Stimulated activated naive CD8-positive, alpha-beta T cell treated with anti-CD3 and anti-CD28 coated beads, Interleukin-15, Interleukin-2, amounts not matched to agents 100 ng/mL and 50 ng/mL, for 24 hours (primary cell): ENCODE data around the gene STK39.

ENCODE experiments used
- H3K27ac Mint-ChIP-seq: one replicate; pipeline ENCODE4 v1.8.0; 2021; ENCODE audit warnings: mild to moderate bottlenecking, mixed read lengths
- H3K27me3 Mint-ChIP-seq: one replicate; pipeline ENCODE4 v1.8.0; 2021; ENCODE audit warnings: mixed read lengths
- H3K36me3 Mint-ChIP-seq: one replicate; pipeline ENCODE4 v1.8.0; 2021; ENCODE audit warnings: low read depth, mixed read lengths
- H3K4me1 Mint-ChIP-seq: one replicate; pipeline ENCODE4 v1.8.0; 2021; ENCODE audit warnings: low read depth, mixed read lengths
- H3K4me3 Mint-ChIP-seq: one replicate; pipeline ENCODE4 v1.8.0; 2021; ENCODE audit warnings: mild to moderate bottlenecking, mixed read lengths
- H3K9me3 Mint-ChIP-seq: one replicate; pipeline ENCODE4 v1.8.0; 2021; ENCODE audit warnings: mixed read lengths

The STK39 gene

DNA sequence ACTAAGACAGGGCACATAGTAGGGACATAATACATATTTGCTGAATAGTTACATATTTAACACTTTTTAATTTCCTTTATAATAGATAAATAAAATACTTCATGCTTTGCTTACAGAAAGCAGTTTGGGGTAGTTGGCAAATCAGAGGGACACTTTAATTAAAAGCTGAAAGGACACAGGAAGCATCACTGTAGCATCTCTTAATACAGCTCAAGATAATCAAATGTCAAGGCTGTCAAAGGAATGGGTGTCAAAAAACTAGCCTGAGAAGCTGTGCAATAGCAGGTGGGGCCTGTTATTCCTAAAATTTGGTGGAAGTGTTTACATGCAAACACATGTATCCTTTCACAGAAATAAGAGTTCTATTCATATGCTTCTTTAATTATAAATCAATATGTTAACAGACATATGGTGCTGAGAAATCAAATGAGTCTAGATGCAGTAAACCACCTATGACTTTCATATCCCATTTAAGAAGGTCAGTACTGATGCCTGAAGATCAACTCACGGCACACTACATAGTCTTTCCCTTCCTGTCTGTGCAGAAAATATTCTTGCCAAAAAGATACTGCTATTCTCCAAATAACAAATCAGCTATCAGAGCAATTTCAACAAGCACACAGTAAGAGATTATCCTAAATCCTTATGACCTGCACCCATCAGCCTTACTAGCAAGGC is 174.6 kb downstream of the STK39 start:
- H3K9me3 Mint-ChIP-seq: no peaks in the 10 kb centered on the region
- H3K4me1 Mint-ChIP-seq: no peaks in the 10 kb centered on the region
- H3K36me3 Mint-ChIP-seq: peaks cover 50% of the 10 kb centered on the region
- no peaks in the 10 kb centered on the region for H3K27me3 Mint-ChIP-seq
- no peak overlapping the region for H3K4me3 Mint-ChIP-seq
- no peak overlapping the region for H3K27ac Mint-ChIP-seq

DNA sequence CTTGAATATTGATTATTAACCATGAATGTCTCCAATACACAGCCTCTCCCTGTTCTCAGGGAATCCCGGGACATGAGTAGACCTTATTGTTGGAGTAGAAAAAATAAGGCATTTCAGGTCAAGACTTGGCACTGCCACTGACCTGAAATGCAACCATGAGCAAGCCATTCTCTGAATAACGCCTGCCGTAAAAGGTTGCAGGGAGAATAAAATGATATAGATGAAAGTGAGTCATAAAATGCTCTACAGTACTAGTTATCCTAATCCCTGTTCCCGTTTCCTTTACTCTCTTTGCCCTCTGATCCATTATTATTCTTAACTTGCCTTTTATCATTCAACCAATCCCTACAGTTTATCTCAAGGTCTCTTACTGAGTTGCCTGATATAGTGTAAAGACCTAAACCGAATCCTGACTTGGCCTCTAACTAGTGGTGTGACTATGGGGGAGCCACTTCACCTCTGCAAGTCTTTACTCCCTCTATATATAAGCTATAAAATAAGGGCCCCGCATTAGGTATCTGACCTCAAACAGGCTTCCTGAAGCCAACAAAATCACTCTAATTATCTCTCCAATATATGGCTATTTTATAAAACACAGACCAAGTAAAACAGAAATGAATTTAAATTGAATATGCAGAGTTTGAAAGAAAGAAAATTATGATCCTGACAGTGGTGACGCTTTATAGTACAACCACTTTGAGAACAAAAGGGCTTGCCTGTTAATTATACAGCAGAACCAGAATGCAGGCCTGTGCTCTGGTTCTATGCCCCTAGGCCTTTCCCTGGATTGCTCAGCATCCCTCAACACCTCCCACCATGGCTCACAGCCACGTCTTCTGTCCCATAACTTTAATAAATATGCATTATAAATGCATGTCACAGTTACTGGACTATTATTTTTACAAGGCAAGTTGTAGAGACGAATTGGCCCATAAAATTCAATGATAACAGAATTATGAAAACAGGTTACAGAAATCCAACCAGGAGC is 183.1 kb downstream of the STK39 start:
- peaks cover 70% of the 10 kb centered on the region for H3K36me3 Mint-ChIP-seq
- H3K27ac Mint-ChIP-seq: no peak overlapping the region
- no peaks in the 10 kb centered on the region for H3K27me3 Mint-ChIP-seq
- no peaks in the 10 kb centered on the region for H3K4me1 Mint-ChIP-seq
- H3K9me3 Mint-ChIP-seq: no peaks in the 10 kb centered on the region
- H3K4me3 Mint-ChIP-seq: no peak overlapping the region

DNA sequence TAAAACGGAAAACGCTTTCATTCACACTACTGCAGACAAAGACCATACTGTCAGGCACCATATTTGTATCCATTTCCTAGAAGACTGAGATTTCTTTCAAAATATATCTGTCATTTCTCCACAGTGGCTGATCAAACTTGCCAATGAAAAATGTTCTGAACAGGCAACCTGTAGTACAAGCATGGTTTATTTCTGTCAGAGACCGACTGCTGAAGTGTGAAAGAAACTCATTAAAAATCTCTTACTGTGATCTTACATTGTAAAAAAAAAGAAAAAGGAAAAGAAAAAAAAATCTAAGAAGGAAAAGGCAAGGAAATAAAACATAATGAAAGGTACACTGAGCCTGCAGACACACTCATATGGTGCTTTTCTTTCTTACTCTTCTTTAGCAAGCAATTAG is 184.5 kb downstream of the STK39 start:
- no peak overlapping the region for H3K27ac Mint-ChIP-seq
- H3K4me3 Mint-ChIP-seq: no peak overlapping the region
- H3K27me3 Mint-ChIP-seq: no peaks in the 10 kb centered on the region
- no peaks in the 10 kb centered on the region for H3K4me1 Mint-ChIP-seq
- no peaks in the 10 kb centered on the region for H3K9me3 Mint-ChIP-seq
- peaks cover 64% of the 10 kb centered on the region for H3K36me3 Mint-ChIP-seq

DNA sequence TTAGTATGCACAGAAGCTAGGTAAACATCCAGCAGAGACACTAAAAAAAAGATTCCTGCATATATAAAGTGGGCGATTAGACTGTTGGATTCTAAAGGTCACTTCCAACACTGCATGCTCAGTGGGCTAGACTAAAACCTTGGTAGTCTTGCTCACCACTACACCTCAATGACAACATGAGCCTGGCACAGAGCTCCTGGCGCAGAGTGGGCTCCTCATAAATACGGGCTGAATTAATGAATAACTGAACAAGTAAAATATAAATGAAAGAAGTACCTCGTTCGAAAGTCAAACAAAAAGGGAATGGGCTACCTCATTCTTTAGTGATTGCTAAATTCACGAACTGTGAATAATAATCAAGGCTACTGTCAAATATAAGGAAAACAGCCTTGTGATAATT is 185.3 kb downstream of the STK39 start:
- H3K36me3 Mint-ChIP-seq: peaks cover 56% of the 10 kb centered on the region
- no peak overlapping the region for H3K4me3 Mint-ChIP-seq
- no peaks in the 10 kb centered on the region for H3K4me1 Mint-ChIP-seq
- no peaks in the 10 kb centered on the region for H3K27me3 Mint-ChIP-seq
- H3K27ac Mint-ChIP-seq: no peak overlapping the region
- no peaks in the 10 kb centered on the region for H3K9me3 Mint-ChIP-seq

DNA sequence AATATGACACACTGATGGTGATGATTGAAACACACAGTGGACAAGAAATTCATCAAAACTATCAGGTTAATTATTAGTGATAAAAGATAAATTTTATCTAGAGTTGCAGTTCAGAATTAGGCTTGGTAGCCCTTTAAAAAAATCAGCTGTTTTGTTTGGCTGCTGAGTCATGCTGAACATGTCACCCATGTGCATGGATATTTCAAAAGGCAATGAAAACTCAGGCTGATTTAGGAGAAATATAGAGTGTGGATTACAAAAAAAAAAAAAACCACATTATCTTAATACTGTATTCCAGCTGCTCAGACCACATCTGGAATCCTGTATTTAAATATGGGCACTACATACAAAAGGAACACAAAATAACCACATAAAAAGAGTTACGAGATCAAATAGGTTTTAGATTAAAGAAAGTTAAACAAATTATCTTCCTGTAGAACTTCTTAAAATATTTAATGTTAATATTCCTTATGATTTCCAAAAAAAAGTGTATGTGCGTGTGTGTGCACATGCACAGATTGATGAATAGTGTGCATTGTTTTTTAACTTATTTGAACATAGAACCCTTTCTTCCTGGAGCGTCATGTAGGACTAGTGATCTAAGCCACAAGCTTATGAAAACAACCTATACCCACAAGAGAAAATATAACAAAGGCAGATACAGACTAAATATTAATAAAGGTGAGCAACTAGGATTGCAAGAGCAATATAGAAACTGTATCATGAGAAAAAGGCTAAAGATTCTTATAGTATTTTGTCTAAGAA is 186.2 kb downstream of the STK39 start:
- peaks cover 50% of the 10 kb centered on the region for H3K36me3 Mint-ChIP-seq

DNA sequence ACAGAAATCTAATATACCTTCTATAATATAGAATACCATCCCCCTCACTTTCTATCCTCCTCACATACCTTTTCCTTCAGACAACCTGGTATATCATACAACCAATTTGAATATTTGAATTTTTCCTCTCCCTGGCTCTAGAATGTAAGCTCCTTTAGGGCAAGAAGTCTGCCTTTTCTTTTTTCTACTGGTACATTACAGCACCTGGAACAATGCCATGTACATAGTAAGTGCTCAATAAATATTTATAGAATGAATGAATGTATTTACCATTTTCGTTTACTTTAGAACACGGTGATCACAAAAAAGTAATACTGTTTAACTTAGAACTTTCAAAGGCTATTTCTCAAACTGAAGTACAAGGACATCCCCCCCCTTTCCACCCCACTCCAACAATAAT is 187.6 kb downstream of the STK39 start:
- Mint-ChIP-seq H3K9me3 (no peaks in the 10 kb centered on the region), H3K4me3 (no peak overlapping the region), H3K4me1 (no peaks in the 10 kb centered on the region), H3K27ac (no peak overlapping the region), H3K27me3 (no peaks in the 10 kb centered on the region), H3K36me3 (peaks cover 45% of the 10 kb centered on the region)

More for the DNA sequence above, 186.2 kb downstream of the STK39 start:
- Mint-ChIP-seq H3K4me3 (no peak overlapping the region), H3K4me1 (no peaks in the 10 kb centered on the region), H3K9me3 (no peaks in the 10 kb centered on the region), H3K27me3 (no peaks in the 10 kb centered on the region), H3K27ac (no peak overlapping the region)

DNA sequence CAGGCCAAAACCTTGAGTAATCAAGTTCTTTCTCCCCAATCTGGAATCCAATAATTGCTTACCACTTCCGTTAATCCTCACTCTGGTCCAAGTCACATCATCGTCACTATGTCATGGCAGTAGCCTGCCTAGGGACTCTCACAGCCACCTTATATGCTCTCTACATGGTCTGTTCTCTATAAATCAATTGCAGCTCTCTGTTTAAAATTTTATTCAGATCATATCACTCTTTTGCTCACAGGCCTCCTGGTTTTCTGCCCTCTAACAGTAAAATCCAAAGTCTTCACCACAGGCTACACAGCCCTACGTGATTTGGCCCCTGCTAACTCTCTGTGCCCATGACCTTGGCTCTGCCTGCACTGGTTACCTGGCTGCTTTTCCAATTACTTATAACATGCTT is 188.7 kb downstream of the STK39 start:
- no peak overlapping the region for H3K27ac Mint-ChIP-seq

DNA sequence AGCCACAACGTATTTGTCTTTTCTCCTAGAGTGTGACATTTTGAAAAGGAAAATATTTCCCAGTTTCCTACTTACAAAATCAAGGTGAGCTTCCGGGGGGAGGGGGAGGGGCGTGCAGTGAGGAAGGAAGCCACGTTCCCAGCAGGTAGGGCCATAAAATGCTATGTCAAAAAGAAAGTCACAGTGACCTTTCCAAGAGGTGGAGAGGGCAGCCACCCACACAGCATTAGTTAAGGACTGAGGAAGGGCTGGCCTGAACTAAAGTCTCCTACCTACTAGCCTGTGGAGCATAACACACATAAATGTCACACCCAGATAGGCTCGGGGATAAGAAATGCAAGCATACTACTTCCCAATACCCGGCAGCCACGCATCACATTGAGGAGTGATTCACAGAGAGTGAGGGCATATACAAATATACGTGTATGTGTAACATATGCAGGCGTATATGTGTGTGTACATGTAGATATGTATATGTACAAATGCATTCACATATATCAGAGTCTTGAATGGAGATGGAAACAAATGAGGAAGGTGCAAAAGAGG is 191.1 kb downstream of the STK39 start:
- H3K36me3 Mint-ChIP-seq: peaks cover 24% of the 10 kb centered on the region

More for the DNA sequence above, 188.7 kb downstream of the STK39 start:
- no peaks in the 10 kb centered on the region for H3K9me3 Mint-ChIP-seq
- H3K4me3 Mint-ChIP-seq: no peak overlapping the region
- H3K36me3 Mint-ChIP-seq: peaks cover 42% of the 10 kb centered on the region
- H3K4me1 Mint-ChIP-seq: no peaks in the 10 kb centered on the region
- no peaks in the 10 kb centered on the region for H3K27me3 Mint-ChIP-seq

DNA sequence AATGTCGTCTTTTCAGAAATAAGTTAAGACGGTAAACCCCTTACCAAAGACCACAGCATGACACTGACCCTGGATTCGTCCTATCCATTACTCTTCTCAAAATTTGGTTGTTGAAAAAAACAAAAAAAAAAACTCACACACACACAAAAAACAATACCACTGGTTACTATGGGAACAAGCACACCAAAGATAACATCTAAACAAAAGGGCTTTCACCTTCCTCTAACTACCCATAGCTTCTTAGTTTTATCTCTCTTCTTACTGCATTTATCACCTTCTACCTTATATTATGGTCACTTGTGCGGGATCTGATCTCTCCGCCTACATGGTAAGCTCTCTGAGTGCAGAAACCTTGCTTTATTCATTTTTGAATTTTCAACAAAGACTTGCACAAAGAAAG is 192.7 kb downstream of the STK39 start:
- H3K27me3 Mint-ChIP-seq: no peaks in the 10 kb centered on the region
- H3K4me1 Mint-ChIP-seq: no peaks in the 10 kb centered on the region
- H3K27ac Mint-ChIP-seq: no peak overlapping the region
- H3K4me3 Mint-ChIP-seq: no peak overlapping the region
- H3K36me3 Mint-ChIP-seq: peaks cover 13% of the 10 kb centered on the region
- H3K9me3 Mint-ChIP-seq: no peaks in the 10 kb centered on the region

More for the DNA sequence above, 191.1 kb downstream of the STK39 start:
- no peaks in the 10 kb centered on the region for H3K4me1 Mint-ChIP-seq
- H3K9me3 Mint-ChIP-seq: no peaks in the 10 kb centered on the region
- H3K27ac Mint-ChIP-seq: no peak overlapping the region
- H3K4me3 Mint-ChIP-seq: no peak overlapping the region
- no peaks in the 10 kb centered on the region for H3K27me3 Mint-ChIP-seq

DNA sequence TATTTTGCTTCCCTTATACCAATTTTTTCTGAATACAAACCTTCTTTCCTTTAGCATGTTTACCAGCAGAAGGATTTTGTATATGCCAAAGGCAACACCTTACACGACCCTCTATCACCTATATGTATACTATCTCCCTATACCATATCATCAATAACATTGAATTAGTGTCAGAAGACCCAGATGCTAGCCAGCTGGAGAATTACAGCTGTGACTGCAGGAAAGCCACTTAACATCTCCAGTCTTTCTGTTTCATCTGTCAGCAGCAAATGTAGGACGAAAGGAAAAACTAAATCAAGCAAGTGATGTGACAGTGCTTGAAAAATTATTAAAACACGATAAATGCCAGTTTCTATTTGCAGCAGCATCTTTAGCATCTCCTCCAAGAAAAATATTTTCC is 193.7 kb downstream of the STK39 start:
- Mint-ChIP-seq H3K9me3 (no peaks in the 10 kb centered on the region), H3K27ac (no peak overlapping the region), H3K4me1 (no peaks in the 10 kb centered on the region), H3K4me3 (no peak overlapping the region), H3K27me3 (no peaks in the 10 kb centered on the region), H3K36me3 (peaks cover 13% of the 10 kb centered on the region)

DNA sequence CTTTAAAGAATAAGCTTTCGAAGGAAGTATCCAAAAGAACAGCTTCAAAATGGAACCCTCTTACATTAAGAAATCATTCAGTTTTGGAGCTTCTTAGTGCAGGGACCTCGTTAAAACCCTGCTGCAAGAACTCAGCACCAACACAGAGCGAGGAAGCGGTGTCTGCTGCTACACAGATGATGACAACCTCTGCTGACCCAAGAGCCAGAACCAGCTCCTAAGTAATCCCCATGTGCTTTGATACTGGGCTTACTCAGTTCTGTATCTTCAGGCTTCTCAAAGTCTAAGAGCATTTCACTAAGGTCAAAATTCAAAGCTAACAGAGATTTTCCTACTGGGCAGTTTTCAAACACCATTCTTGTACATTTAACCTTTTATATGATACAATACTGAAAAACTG is 194.6 kb downstream of the STK39 start:
- Mint-ChIP-seq H3K9me3 (no peaks in the 10 kb centered on the region), H3K4me1 (no peaks in the 10 kb centered on the region), H3K27ac (no peak overlapping the region), H3K27me3 (no peaks in the 10 kb centered on the region), H3K36me3 (peaks cover 13% of the 10 kb centered on the region), H3K4me3 (no peak overlapping the region)

DNA sequence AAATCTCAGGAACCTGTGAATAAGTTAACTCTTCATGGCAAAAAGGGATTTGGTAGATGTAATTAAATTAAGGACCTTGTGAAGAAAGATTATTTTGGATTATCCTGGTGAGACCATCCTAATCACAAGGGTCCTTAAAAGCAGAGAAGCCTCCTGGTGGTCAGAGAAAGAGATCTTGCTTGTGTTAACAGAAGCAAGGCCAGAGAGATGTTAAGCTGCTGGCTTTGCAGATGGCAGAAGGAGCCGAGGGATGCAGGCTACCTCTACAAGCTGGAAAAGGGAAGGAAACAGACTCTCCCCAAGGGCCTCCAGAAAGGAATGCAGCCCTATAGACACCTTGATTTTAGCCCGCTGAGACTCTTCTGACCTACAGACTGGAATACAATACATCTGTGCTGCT is 197.0 kb downstream of the STK39 start:
- no peaks in the 10 kb centered on the region for H3K9me3 Mint-ChIP-seq
- no peaks in the 10 kb centered on the region for H3K4me1 Mint-ChIP-seq
- H3K27me3 Mint-ChIP-seq: no peaks in the 10 kb centered on the region
- H3K4me3 Mint-ChIP-seq: no peak overlapping the region
- peaks cover 13% of the 10 kb centered on the region for H3K36me3 Mint-ChIP-seq
- H3K27ac Mint-ChIP-seq: no peak overlapping the region

DNA sequence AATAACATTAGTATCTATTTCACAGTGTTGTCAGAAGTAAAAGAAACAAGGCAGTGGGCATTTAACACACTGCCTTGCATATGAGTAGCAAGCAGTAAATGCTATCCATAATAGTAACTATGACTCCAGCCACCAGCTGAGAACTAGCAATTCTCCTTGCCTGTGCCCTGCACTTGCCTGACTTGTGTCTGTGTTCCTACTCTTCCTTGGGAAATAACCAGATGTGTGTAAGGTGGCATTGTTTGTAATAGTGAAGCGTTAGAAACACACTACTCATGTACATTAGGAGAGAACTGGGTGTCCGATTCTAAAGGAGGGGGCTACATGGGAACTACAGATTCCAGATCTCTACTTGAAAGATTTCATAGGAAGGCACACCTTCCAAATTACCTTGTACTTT is 197.8 kb downstream of the STK39 start:
- Mint-ChIP-seq H3K4me1 (peaks cover 2% of the 10 kb centered on the region), H3K36me3 (peaks cover 15% of the 10 kb centered on the region), H3K4me3 (no peak overlapping the region), H3K27ac (no peak overlapping the region), H3K9me3 (no peaks in the 10 kb centered on the region), H3K27me3 (no peaks in the 10 kb centered on the region)

DNA sequence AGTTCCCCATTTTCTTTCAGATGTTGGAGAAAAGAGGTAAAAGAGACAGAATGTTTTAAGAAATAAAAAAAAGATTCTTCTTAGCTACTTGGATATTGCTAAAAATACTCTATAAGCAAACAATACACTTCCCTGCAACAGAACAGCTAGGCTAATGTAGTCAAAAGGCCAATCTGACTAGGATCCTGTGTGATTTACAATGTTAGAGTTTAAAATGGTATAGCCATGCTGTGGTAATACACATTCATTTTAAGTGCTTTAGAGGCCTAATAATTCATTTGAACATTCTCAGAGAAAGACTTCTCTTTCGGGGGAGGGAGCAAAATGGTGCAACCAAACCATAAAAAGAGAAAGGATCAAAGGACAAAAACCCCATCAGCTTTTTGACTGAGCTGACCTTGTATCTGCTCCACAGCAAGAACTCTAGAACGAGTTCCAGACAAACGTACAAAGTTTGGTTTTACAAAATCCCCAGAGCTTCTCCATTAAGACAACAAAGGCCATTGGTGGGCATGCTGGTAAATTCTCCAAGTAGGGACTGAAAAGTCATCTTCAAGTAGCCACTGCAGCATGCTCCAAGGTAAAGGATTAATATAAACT is 200.2 kb downstream of the STK39 start:
- Mint-ChIP-seq H3K36me3 (peaks cover 10% of the 10 kb centered on the region), H3K4me3 (no peak overlapping the region), H3K27ac (no peak overlapping the region), H3K27me3 (no peaks in the 10 kb centered on the region), H3K4me1 (peaks cover 13% of the 10 kb centered on the region), H3K9me3 (no peaks in the 10 kb centered on the region)
